ENCODE results near the gene PIH1D1.

PIH1D1 gene

GRCh38 chr19:49451430-49452181 is at the start of gene PIH1D1:
PIH1D1 (minus strand) TSS chr19:49451814; CDS start chr19:49451574, 240 bp downstream.
- DNase-seq: peak; percentile 97

- no peak for DNase-seq
Measured at GRCh38 chr19:49499030-49499670, 47.5 kb upstream of the PIH1D1 start.

GRCh38 chr19:49498475-49498874 is 46.9 kb upstream of the PIH1D1 start:
- DNase-seq: no peak

- no peak for DNase-seq
Measured at GRCh38 chr19:49497789-49498103, 46.1 kb upstream of the PIH1D1 start.

- peak; percentile 84 to 87 for DNase-seq
Measured at GRCh38 chr19:49497047-49497788, 45.6 kb upstream of the PIH1D1 start.

GRCh38 chr19:49496574-49497008 is 45.0 kb upstream of the PIH1D1 start:
- no peak for DNase-seq

- DNase-seq: no peak
Measured at GRCh38 chr19:49492573-49493405, 41.2 kb upstream of the PIH1D1 start.

GRCh38 chr19:49491804-49492572 is 40.4 kb upstream of the PIH1D1 start:
- no peak for DNase-seq

- no peak for DNase-seq
Measured at GRCh38 chr19:49491030-49491803, 39.6 kb upstream of the PIH1D1 start.

GRCh38 chr19:49490287-49491029 is 38.8 kb upstream of the PIH1D1 start:
- no peak for DNase-seq

GRCh38 chr19:49489601-49490167 is 38.1 kb upstream of the PIH1D1 start:
- DNase-seq: no peak

GRCh38 chr19:49488863-49489537 is 37.4 kb upstream of the PIH1D1 start:
- DNase-seq: no peak

GRCh38 chr19:49488046-49488862 is 36.6 kb upstream of the PIH1D1 start:
- DNase-seq: no peak

GRCh38 chr19:49487277-49488045 is 35.8 kb upstream of the PIH1D1 start, which contains the start of gene RPL13A:
RPL13A (plus strand) TSS chr19:49487608; CDS start chr19:49487630, 22 bp downstream.
- peak; percentile 95 to 97 for DNase-seq

GRCh38 chr19:49486710-49487276 is 35.2 kb upstream of the PIH1D1 start:
- no peak for DNase-seq

- no peak for DNase-seq
Measured at GRCh38 chr19:49486232-49486631, 34.6 kb upstream of the PIH1D1 start.

GRCh38 chr19:49481020-49481683 is 29.5 kb upstream of the PIH1D1 start:
- DNase-seq: no peak

All from AML-193 (cell line).